Stimulated activated CD8-positive, alpha-beta memory T cell treated with anti-CD3 and anti-CD28 coated beads, Interleukin-15, amount 100 ng/mL, for 4 hours (primary cell): ENCODE data around the gene ASTN2.

Experiments
- DNase-seq, 2 donors: peaks; one replicate each; pipeline ENCODE4 v3.0.0-alpha.2; 2020; ENCODE audit warnings: low read depth in 2 of 2

Gene ASTN2

DNA sequence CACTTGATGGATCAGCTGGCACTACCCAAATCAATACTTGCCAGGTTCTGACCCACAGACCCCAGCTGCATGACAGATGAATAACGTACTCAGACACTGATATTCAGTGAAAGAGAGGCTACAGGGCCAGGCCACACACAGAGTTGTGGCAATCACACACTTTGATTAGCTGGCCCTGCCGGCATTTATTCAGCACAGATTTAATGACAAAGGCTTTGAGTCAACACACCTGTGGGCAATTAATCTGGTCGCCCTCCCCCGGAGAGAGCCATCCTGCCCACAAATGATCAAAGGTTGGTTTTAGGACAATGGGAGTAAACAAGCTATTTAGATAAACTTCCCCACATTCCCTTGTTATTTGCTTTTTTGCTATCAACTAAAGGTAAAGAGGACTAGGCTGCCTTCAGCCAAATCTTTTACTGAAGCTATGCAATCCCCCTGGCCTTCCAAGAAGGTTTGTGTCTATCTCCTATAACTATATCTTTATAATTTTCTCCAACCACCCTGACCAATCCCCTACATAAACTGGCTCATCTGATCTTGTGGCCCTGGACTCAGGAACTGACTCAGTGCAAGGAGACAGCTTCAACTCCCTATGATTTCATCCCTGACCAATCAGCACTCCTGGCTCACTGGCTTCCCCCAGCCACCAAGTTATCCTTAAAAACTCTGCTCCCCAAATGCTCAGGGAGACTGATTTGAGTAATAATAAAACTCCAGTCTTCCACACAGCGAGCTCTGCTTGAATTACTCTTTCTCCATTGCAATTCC lies 740.5 kb downstream of the ASTN2 start:
- DNase-seq: no peak

DNA sequence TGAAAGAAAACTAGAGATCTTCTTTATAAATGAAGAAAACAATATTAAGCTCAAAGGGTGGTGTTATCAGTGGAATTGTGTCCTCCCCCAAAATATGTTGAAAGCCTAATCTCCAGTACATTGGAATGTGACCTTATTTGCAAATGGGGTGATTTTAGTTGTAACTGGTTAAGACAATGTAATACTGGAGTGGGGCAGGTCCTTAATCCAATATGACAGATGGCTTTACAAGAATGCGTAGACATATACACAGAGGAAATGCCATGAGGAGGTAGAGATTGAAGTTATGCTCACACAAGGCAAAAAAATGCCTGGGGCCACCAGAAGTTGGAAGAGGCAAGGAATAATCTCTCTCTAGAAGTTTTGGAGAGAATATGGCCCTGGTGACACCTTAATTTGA lies 741.5 kb downstream of the ASTN2 start:
- DNase-seq: no peak

- no peak for DNase-seq
Measured at GRCh38 chr9:116671605-116672004, 743.3 kb downstream of the ASTN2 start.

DNA sequence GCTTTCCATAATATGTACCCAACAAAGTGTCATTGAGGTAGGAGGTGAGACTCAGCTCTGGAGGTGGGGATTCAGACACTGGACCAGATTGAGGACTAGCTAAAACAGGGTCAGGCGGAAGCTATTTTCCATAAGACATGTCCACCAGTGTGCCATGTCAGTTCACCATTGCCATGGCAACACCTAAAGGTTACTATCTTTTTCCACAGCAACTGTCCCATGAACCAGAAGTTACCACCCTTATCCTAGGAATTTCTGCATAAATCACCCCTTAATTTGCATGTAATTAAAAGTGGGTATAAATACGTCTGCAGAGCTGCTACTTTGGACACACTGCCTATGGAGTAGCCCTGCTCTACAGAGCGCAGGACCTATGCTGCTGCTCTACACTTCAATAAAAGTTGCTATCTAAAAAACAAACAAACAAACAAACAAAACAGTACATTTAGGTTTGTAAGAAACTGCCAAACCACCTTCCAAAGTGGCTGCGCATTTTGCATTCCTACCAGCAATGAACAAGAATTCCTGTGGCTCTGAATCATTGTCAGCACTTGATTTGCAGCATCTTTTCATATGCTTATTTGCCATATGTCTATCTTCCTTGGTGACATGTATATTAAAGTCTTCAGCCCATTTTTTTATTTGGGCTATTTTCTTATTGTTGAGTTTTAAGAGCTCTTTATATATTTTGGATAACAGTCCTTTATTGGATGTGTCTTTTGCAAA lies 745.7 kb downstream of the ASTN2 start:
- no peak for DNase-seq

DNA sequence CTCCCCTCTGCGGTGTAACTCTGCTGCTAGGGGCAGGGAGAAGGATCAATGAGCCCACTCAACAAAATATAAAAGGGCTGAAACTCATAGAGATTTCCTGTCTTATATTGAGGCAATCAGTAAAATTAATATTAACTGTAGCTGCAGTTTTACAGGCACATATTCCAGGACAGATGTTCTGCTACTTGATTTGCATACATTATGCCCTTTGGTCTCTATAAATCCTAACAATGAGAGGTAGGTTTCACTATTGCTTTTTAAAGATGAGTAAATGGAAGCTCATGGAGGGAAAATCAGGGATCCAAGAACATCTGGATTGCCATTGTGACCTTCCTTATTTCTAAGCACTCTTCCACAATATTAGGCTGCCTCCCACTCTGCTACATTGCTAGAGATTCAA lies 751.3 kb downstream of the ASTN2 start:
- DNase-seq: no peak

DNA sequence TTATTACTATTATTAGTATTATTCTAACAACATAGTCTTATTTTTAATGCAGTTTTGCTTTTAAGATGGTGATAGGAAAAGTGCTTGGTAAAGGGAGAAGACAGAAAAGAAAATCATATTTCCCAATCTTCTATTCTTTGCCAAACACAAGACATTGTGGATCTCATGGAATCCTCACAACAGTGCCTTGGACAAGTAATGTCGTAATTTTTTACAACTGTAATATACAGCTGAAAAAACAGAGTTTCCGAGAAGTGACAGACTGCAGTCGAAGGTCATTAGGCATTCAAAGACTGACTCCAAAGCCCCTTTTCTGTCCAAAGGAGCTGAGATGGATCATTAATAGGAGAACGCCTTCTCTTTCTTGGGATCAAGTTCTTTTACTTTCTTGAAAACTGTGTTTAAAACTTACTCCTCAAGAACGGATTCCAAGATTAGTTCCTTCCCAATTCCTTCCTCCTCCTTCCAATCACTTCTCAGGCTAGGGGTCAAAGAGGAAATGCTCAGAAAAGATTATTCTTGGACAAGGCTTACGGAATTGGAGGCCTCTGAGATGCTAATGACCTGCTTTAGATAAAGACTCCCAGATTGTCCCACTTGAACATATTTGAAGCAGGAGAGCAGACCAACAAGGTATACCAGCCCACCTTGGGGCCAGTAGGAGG lies 752.1 kb downstream of the ASTN2 start:
- no peak for DNase-seq

DNA sequence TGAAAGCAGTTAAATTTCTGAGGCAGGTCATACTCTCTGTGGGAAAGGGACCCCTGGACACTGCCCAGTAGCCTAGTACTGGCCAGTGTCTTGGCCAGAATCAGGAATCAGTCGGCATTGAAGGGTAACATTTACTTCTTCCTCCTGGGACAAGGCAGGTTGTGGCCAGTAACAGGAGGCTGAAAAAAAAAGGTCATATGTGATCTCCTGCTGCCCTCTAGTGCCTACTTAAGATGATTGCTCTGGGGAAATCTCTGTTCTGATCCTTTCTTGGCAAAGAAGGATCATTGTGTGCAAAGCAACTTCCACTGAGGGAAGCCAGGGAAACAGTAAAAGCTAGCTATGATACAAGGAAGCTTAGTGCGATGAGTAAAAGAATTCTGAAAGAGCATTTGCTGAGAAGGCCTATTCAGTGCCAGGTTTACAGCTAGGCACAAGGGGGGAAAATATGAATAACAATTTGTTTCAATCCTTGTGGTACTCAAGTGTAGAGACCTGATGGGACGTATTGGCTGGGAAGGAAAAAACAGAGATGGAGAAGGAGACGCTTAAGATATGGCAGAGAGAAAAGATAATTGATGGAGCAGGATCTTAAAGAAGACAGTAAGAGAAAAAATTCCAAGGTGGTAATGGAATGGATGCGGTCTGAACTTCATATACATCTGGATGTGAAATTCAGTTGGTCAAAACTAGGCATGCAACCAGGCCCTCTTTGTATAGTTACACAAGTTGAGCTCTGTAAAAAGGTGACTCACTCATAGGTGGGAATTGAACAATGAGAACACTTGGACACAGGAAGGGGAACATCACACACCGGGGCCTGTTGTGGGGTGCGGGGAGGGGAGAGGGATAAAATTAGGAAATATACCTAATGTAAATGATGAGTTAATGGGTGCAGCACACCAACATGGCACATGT lies 753.6 kb downstream of the ASTN2 start:
- DNase-seq: no peak

GRCh38 chr9:116658265-116658664 lies 756.6 kb downstream of the ASTN2 start:
- no peak for DNase-seq

- no peak for DNase-seq
Measured at GRCh38 chr9:116656977-116657376, 757.9 kb downstream of the ASTN2 start.

GRCh38 chr9:116656501-116656971 lies 758.3 kb downstream of the ASTN2 start:
- no peak for DNase-seq

DNA sequence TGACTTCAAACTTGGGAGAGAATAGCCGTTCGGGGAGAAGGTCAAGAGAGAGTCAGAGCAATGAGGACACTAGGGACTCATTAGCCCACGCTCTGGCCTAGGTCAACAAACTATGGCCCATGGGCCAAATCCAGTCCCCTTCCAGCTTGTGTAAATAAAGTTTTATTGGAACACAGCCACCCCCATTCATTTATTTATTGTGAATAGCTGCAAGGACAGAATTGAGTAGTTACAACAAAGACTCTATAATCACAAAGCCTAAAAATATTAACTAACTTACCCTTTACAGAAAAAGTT lies 760.9 kb downstream of the ASTN2 start:
- no peak for DNase-seq

DNA sequence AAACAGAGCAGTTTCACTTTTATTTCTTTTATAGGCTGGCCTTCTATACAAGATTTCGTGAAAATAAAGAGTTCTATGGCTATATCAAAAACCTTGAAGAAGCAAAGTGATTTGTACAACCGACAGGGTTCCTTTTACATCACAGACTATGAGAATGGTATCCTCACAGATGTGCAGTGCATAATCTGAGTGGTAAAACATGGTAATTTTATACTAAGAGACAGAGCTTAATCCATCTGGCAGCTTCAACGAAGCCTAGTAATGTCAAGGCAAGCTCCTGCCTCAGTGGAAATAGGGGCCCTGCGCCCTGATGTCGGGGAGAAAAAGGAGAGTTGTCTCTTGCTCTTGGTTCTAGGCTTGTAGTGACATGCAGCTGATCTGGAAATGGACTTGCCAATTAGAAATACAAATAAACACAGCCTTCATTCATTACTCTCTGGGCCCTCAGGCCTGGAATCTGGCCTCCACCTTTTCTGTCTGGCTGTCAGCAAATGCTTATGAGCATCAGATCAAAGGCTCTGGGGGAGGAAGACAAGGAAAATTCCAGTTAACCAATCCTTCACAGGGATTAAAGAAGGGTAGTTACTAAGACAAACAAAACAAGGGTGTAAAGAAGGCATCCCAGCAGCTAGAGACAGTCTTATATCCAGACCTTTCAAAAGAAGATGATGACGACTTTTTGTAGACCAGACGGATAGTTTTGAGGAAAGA lies 761.4 kb downstream of the ASTN2 start:
- DNase-seq: no peak

DNA sequence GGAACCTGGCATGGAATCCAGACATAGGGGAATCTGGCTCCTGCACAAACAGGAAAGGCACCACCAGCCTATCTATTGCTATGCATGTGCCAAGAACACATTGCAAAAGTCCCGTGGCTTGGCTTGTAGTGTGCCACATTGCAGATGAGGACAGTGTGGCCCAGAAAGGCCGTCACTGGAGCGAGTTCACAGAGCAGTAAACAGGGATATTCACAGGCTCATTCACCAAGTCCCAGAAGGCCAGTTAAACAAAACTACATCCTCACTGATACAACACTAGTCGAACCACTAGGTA lies 767.4 kb downstream of the ASTN2 start:
- DNase-seq: no peak

DNA sequence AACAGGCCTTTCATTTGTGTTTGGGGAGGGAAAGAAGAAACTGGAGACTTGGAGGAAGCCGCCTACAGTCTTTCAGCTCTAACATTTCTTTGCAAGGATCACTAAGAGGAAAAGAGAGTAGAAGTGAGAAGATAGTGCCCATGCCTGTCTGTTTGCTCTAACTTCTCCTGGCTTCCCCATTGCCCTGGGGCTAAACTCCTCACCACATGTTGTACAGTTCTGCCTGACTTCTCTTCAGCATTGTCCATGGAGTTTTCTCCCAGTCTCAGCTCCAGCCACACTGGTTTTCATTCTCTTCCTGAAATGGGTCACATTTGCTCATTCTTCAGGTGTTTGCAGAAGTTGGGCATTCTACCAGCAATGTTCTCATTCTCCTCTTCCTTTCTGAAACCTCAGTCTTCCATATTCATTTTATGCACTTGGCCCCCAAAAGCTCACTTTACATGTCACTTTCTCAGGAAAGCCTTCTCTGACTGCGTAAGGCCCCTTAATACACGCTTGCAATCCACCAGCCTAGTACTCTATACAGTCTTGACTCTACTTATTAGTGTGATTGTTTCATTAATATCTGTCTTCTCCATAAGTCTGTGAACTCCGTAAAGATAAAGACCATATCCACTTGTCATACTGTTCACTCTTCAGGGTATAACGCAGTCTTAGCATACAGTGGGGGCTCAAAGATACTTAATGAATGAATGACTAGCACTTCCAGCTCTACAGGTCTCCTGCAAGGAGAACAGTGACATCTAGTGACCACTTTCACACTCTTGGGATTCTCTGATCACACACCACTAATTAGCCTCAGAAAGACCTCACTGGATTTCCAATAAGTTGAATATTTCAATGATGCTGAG lies 768.0 kb downstream of the ASTN2 start:
- DNase-seq: no peak

- no peak for DNase-seq
Measured at GRCh38 chr9:116644091-116644688, 770.7 kb downstream of the ASTN2 start.

DNA sequence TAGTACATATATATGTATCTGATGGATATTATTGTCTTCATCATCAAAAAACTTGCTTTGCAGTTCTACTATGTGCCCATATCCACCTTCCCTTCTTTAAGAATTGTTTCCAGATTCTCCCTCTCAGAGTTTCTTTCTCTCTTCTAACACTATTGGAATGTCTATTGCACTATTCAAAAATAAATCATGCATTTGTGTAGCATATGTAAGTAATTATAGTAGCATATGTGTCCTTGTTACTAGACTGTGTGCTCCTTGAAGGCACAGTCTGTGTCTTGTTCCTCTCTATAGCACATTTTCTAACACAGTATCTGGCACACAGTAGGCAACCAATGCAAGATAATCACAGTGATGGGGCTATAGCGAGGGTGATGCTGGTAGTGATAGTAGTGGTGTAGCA lies 771.2 kb downstream of the ASTN2 start:
- DNase-seq: no peak

DNA sequence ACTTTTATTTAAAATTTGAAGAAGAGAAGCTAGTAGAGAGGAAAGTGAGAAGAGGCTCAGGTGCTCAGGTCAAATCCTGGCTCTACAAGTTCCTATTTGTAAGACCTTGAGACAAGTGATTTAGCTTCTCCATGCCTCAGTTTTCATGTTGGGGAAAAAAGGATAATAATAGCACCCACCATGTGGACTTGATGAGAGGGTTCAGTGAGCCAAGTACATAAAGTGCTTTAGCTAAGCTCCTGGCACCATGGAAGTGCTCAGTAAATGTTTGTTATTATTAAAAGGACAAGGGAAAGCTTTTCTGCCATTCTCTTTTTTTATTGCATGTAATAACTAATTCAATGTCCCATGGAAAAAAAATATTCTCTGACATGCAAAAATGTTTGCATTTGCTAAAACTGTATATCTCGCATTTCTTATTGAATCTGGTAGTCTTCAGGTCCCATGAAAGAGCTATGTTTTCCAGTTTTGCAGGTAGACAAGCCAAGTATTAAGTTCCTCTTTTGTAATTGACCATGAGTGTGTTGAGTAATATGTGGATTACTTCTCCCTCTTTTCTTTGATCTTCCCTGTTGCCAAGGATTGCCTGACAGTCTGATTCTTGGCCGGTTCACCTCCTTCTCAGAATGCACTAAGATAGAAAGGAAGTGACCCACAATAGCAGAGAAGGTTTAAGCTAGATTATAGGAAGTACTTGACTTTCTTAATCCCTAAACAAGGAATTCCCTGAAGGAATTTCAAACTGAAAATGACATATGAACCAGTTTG lies 773.4 kb downstream of the ASTN2 start:
- DNase-seq: no peak

DNA sequence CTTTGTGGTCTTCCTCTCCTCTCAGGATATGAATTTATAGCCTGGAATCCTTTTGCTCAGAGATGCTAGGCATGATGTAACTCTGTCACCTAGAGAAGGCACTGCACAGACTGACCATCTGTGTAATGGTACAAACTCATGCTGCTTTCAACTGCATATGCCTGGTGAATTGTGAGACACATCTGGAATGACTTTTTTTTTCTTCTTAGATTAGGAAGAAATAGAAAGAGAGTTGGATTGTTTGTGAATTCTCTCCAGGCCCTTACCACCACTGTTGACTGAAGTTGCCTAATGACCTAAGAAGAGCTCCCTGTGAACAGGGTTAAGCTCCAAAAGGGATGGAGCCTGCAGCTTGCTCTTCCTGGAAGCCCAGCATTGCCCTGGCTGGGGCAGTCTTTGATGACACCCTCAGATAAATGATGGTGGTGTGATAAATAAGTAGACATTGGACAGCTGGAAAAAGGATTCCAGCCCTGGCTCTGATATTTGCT lies 775.6 kb downstream of the ASTN2 start:
- DNase-seq: no peak

DNA sequence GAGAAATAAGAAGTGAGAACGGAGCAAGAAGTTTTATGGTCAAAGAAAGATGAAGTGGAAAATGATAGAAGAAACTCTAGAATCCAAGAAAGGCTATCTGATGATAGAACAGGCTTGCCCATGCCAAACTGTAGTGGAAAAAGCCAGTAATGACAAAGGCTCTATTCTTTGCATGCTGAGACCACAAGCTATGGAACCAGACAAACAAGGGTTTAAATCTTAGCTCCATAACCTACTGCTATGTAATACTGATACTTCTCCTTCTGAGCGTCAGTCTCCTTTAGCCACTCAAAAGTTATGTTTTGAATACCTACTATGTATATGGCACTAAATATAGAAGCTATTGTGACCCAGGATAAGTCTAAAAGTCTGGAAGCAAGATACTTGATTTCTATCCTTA lies 778.9 kb downstream of the ASTN2 start:
- no peak for DNase-seq
